Fibroblast of mammary gland (primary cell): Measurements from ENCODE around the gene AP1S1.
A peak's percentile ranks its signal among the peaks of the same experiment; 100 is the strongest.

Experiments
- DNase-seq: peaks from one replicate; pipeline ENCODE4 v3.0.0-alpha.2; 2010; ENCODE audit warnings: low read depth
- H3K4me3 ChIP-seq: 2 replicates; pipeline ENCODE4 v1.5.1; 2011; ENCODE audit warnings: low read depth, mild to moderate bottlenecking, low read length, moderate library complexity; ENCODE audit not compliant: control insufficient read depth
- TF ChIP-seq, protein P1 (sequence below): conservative IDR thresholded peaks from 2 replicates; pipeline ENCODE4 v1.5.1; 2011; ENCODE audit warnings: low read depth, low read length, inconsistent platforms; ENCODE audit not compliant: control insufficient read depth, insufficient read depth

The AP1S1 gene

DNA sequence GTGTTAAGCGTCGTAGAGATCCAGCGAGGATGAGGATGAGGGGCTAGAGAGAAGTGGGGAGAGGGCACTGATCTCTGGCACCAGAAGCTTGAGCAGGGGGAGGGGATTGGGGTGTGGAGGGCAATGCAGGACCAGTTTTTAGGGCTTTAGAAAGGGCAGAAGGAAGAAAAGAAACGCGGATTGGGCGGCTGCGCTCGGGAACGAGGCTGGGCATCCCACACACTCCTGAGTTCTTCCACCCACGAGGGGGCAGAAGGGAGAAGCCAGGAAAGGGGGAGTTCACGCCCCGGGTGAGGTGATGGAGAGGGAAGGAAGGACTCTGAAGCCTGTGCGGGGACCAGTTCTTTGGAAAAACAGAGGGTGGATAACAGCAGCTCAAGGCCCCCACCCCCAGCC is 17.2 kb downstream of the AP1S1 start:
- TF ChIP-seq, protein P1, sequence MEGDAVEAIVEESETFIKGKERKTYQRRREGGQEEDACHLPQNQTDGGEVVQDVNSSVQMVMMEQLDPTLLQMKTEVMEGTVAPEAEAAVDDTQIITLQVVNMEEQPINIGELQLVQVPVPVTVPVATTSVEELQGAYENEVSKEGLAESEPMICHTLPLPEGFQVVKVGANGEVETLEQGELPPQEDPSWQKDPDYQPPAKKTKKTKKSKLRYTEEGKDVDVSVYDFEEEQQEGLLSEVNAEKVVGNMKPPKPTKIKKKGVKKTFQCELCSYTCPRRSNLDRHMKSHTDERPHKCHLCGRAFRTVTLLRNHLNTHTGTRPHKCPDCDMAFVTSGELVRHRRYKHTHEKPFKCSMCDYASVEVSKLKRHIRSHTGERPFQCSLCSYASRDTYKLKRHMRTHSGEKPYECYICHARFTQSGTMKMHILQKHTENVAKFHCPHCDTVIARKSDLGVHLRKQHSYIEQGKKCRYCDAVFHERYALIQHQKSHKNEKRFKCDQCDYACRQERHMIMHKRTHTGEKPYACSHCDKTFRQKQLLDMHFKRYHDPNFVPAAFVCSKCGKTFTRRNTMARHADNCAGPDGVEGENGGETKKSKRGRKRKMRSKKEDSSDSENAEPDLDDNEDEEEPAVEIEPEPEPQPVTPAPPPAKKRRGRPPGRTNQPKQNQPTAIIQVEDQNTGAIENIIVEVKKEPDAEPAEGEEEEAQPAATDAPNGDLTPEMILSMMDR, result peak; percentile 15
- no peak overlapping the region for H3K4me3 ChIP-seq
- no peak for DNase-seq

DNA sequence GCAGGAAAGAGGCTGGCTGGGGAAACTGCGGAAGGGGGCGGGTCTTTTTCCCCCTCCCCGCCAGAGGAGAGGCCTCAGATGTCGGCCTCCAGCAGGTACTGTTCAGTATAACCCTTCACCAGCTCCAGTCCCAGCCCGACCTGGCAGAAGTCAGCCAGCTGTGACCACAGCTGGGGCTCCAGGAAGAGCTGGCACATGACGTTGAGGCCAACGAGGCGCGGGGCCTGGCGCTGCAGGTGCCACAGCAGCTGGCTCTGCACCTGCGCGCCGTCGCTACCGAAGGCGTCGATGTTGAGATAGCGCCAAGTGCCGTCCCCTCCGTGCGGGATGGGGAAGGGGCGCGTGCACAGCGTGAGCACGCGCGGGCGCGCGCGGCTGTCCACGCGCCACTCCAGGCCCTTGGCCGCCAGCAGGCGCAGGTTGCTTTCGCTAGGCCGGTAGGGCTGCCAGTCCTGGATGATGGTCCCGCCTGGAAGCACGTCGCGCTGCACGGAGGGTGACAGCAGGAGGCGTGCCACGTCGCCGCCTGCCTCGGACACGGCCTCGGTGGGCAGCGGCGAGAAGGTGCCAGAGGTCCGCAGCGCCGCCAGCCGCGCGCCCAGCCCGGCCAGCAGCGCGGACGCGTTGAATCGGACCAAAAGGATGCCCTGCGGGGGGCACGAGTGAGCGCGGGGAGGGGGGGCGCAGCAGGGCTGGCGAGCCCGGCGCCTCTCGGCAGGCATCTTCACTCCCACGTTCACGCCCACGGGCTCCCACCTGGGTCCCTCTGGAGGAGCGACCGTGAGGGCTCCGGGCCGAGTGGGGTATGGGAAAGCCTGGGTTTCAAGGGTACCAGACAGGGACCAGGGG is 18.0 kb downstream of the AP1S1 start:
- no peak for DNase-seq
- TF ChIP-seq, protein P1, result no peak
- H3K4me3 ChIP-seq, result no peak overlapping the region

DNA sequence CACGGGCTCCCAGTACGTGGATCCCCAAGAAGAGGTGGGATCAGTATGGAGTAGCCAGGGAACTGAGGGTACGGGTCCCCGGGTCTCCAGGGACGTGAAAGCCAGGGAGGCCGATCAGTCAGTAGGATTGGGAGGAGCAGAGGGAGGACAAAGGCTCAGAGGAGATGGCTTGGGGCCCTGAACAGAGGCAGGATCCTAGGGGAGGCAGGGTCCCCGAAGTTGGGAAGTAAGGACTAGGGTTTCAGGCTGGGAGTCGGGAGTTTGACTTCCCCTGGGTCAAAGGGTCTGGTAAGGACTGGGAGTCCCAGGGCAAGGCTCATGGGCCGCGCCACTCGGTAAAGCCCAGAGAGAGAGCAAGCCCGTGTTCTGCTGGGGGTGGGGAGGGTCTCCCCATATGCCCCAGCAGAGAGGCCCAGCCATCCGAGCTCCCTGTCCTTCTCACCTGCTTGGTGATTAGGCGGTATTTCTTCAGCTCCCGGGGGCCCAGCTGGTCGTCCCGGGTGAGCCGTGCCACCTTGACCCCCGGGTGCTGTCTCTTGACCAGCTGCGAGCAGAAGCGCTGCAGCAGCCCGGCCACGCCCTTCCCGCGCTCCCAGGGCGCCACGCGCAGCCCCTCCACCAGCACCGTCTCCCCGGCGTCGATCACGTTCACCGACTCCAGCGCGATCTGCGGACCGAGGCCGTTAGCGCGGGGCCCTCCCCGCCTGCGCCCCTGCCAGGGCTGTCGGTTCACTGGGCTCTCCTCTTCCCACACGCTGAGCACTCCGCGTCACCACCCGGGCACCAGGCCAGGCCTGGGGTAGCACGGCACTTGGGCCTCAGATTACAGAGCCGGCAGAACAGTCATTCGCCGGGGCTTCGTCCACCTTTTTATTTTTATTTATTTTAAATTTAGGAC is 18.8 kb downstream of the AP1S1 start:
- DNase-seq, result peak; percentile 69
- H3K4me3 ChIP-seq, result no peak overlapping the region

DNA sequence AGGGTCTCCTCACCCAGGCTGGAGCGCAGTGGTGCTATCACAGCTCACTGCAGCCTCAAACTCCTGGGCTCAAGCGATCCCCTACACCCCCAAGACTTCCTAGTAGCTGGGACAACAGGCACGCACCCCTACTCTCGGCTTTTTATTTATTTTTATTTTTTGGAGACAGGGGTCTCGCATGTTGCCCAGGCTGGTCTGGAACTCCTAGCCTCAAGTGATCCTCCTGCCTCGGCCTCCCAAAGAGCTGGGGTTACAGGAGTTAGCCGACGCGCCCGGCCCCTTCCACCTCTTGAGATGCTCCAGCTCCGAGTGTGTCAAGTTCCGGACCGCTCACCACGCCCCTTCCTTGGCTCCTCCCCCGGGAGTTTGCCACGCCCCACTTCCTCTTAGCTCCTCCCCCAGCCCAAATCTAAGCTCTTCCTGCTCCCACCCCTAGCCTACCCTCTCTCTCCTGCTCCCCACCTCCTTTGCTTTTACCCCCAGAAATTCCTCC is 19.5 kb downstream of the AP1S1 start:
- DNase-seq, result peak; percentile 55
- H3K4me3 ChIP-seq, result no peak overlapping the region
- TF ChIP-seq, protein P1, result no peak

More for the DNA sequence above, 18.8 kb downstream of the AP1S1 start:
- TF ChIP-seq, protein P1, result no peak

DNA sequence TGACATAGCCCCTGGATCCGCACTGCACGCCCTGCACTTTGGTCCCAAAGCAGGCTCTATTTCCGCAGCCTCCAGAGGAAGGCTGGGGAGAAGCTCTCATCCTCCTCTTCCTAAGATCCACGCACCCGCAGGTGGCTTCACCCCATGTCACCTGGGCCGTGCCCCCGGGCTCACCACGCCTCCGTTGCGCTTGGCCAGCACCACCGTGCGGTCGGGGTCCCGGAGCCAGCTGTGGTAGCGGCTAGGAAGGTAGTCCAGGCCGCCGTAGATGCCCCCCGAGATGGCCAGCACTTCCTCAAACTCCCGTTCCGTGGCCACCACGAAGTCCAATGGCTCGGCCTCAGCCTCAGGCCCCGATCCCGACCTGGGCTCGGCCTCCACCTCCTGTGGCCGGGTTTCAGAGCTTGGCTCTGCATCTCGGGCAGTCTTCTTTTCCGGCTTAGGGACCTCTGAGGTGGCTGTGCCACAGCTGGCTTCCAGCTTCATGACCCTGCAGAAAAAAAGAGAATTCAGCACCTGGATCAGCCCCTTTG is 20.1 kb downstream of the AP1S1 start:
- no peak for DNase-seq
- no peak overlapping the region for H3K4me3 ChIP-seq
- TF ChIP-seq, protein P1, result no peak

DNA sequence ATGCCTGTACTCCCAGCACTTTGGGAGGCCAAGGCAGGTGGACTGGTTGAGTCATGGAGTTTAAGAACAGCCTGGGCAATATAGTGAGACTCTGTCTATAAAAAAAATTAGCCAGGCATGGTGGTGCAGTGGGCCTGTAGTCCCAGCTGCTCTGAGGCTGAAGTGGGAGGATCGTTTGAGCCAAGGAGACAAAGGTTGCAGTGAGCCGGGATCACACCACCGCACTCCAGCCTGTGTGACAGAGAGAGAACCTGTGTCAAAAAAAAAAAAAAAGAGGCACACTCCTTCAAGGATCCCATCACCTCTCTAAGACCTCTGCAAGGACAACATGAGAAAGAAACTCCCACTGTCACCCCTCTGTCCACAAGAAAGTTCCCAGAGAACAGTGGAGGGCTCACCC is 21.4 kb downstream of the AP1S1 start:
- DNase-seq, result no peak
- H3K4me3 ChIP-seq, result no peak overlapping the region
- TF ChIP-seq, protein P1, result no peak
